Esophagus (tissue), 2 donors: ENCODE data around the gene PSG7. TPM values are rescaled to one million over a fixed set of nuclear protein-coding genes. Genes with fewer than 3 reads are reported as not detected.
"Not testable (repeated sequence)": the region's sequence is repeated elsewhere in the genome, so short reads cannot be mapped to it uniquely, and the experiment has no call there.

Experiments used
- H3K27ac ChIP-seq, 2 donors: one replicate each; pipeline ENCODE4 v1.5.1; 2013; ENCODE audit warnings: low read depth in 2 of 2, mild to moderate bottlenecking in 2 of 2, inconsistent platforms in 1 of 2, low read length in 1 of 2, moderate library complexity in 1 of 2
- H3K27me3 ChIP-seq, 2 donors: one replicate each; pipeline ENCODE4 v1.6.1; 2013; ENCODE audit warnings: low read length in 2 of 2, control low read depth in 1 of 2, mild to moderate bottlenecking in 1 of 2; ENCODE audit not compliant: insufficient read depth in 2 of 2, control insufficient read depth in 1 of 2
- H3K36me3 ChIP-seq, 2 donors: one replicate each; pipeline ENCODE4 v1.6.1; 2013; ENCODE audit warnings: low read length in 1 of 2; ENCODE audit not compliant: control insufficient read depth in 2 of 2, insufficient read depth in 2 of 2
- H3K4me1 ChIP-seq, 2 donors: one replicate each; pipeline ENCODE4 v1.6.1; 2013; ENCODE audit warnings: low read length in 1 of 2; ENCODE audit not compliant: control insufficient read depth in 2 of 2, insufficient read depth in 2 of 2
- H3K4me3 ChIP-seq, 2 donors: one replicate each; pipeline ENCODE4 v1.5.1; 2013; ENCODE audit warnings: low read length in 2 of 2, mild to moderate bottlenecking in 2 of 2, low read depth in 1 of 2, moderate library complexity in 1 of 2
- H3K9me3 ChIP-seq, 2 donors: one replicate each; pipeline ENCODE4 v1.6.1; 2013; ENCODE audit warnings: mild to moderate bottlenecking in 2 of 2, low read depth in 1 of 2, low read length in 1 of 2, moderate library complexity in 1 of 2; ENCODE audit not compliant: control insufficient read depth in 2 of 2, insufficient read depth in 1 of 2
- WGBS, 2 donors: extraction: QIAGEN DNeasy Blood & Tissue Kit; methylation state at CpG; one replicate each; pipeline ENCODE4 v1.1.7; 2013; 5-methylcytosine and 5-hydroxymethylcytosine counted together
- polyA plus RNA-seq, 2 donors: library from polyadenylated mRNA; stranded (reverse); fragments of 200-250 nt; gene quantifications; one replicate each; pipeline ENCODE4 v1.2.3, GENCODE V29; 2013
- donor health status: healthy with polysubstance abuse.
- donor health status: Bipolar disorder and iron deficiency.

Gene PSG7
- polyA plus RNA-seq, 2 donors, result not detected

GRCh38 chr19:42898656-42899055, 38.4 kb downstream of the PSG7 start:
- not testable (repeated sequence) for H3K4me1 ChIP-seq, H3K27ac ChIP-seq, H3K9me3 ChIP-seq, H3K4me3 ChIP-seq, H3K36me3 ChIP-seq, H3K27me3 ChIP-seq
- 52 to 70% methylated on average over 1 of the region's 1 CpG for WGBS, 2 donors

DNA sequence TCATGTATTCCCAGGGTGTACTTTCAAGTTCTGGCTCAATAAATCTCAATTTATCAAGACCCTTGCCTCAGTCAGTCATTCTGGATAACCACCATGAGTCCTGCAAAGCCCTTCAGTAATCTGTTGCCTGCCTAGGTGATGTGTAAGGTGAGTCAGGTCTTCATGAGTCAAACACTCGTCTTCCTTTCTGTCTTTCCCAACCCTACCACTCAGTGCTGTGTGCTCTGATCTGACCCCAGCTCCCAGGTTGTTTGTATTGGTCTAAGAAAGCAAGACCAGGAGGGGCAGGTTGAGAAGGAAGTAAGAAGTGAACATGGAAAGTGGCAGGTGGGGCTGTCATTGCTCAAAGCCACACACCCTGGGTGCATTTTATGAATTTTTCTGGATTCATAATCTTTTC, 39.3 kb downstream of the PSG7 start:
- not testable (repeated sequence) for H3K9me3 ChIP-seq, H3K4me3 ChIP-seq, H3K36me3 ChIP-seq, H3K4me1 ChIP-seq, H3K27ac ChIP-seq, H3K27me3 ChIP-seq
- WGBS, 2 donors, result 20 to 23% methylated on average over 1 of the region's 1 CpG

- not testable (repeated sequence) for H3K27ac ChIP-seq, H3K4me1 ChIP-seq, H3K4me3 ChIP-seq, H3K36me3 ChIP-seq, H3K27me3 ChIP-seq, H3K9me3 ChIP-seq
- 76 to 82% methylated on average over 7 of the region's 7 CpGs for WGBS, 2 donors
Observed at GRCh38 chr19:42890446-42890845, 46.6 kb downstream of the PSG7 start.

- not testable (repeated sequence) for H3K27ac ChIP-seq, H3K4me3 ChIP-seq, H3K27me3 ChIP-seq, H3K36me3 ChIP-seq, H3K9me3 ChIP-seq, H3K4me1 ChIP-seq
Observed at GRCh38 chr19:42887876-42888445, 49.0 kb downstream of the PSG7 start.

DNA sequence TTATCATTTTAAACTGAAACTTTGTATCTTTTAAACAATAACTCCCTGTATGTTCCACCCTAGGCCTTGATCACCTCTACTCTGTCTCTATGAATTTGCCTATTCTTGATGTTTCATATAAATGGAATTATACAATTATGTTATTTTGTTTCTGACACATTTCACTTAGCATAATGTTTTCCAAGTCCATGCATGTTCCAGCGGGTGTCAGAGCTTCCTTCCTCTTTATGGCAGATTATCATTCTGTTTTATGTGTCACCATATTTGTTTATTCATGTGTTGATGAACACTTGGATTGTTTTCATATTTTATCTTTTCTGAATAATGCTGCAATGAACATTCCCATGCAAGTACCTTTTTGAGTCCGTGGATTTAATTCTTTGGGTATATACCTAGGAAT, 54.3 kb downstream of the PSG7 start:
- not testable (repeated sequence) for H3K36me3 ChIP-seq, H3K4me3 ChIP-seq, H3K27ac ChIP-seq, H3K27me3 ChIP-seq, H3K4me1 ChIP-seq, H3K9me3 ChIP-seq
- WGBS, 2 donors, result 75 to 76% methylated on average over 2 of the region's 2 CpGs

DNA sequence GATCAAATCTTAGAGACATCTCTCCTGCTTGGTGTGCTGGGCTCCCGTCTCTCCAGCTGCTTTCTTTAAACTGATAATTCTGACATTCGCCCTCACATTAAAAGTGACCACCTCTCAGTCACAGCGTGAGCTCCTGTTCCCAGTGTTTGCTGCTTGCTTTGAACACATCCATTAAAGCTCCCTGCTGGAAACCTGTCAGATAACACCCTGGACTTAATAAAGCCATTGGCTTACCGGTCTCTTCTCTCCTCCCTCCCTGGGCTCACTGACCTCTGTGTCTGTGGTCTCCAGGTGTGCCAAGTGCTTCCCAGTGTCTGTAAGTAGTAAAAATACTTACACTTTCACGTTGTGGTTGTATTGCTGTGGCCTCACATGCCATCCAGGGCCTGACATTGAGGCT, 55.0 kb downstream of the PSG7 start:
- not testable (repeated sequence) for H3K9me3 ChIP-seq, H3K36me3 ChIP-seq, H3K4me3 ChIP-seq, H3K4me1 ChIP-seq, H3K27me3 ChIP-seq, H3K27ac ChIP-seq
- WGBS, 2 donors, result 45 to 62% methylated on average over 5 of the region's 5 CpGs

- not testable (repeated sequence) for H3K27me3 ChIP-seq, H3K36me3 ChIP-seq, H3K4me3 ChIP-seq, H3K27ac ChIP-seq, H3K4me1 ChIP-seq, H3K9me3 ChIP-seq
- 55 to 62% methylated on average over 8 of the region's 8 CpGs for WGBS, 2 donors
Observed at GRCh38 chr19:42881279-42881678, 55.7 kb downstream of the PSG7 start.

DNA sequence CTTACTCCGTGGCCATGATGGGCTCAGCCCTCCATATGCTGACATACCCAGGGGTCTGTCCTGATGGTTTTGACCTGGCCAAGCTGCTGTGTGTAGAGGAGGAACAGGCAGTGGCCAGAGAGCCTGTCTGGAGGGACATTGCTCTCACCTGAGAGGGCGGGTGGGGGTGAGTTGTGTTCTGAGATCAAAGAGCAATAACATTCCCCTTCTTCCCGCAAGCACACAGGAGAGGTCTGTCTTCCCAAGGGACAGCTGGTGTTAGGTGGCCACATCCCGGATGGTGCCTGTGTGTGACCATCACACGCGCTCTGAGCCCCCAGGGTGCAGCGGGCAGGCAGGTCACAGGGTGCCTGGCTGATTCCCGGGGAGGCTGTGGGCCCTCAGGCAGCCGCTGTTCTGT, 56.4 kb downstream of the PSG7 start:
- not testable (repeated sequence) for H3K4me3 ChIP-seq

GRCh38 chr19:42879613-42880012, 57.4 kb downstream of the PSG7 start, which contains the start of gene PSG1:
Gene PSG1, minus strand, starts transcription at chr19:42879713. Its CDS starts 132 bp downstream, at chr19:42879581.
- H3K9me3 ChIP-seq, result no peaks in the 10 kb centered on the region
- no peaks in the 10 kb centered on the region for H3K36me3 ChIP-seq
- no peaks in the 10 kb centered on the region for H3K27me3 ChIP-seq
- no peak within 1 kb of the TSS for H3K4me3 ChIP-seq
- no peak within 1 kb of the TSS for H3K27ac ChIP-seq
- H3K4me1 ChIP-seq, result no peaks in the 10 kb centered on the region
- 26 to 75% methylated on average over 2 of the region's 2 CpGs for WGBS, 2 donors

More for the DNA sequence above, 56.4 kb downstream of the PSG7 start:
- not testable (repeated sequence) for H3K27ac ChIP-seq, H3K9me3 ChIP-seq, H3K36me3 ChIP-seq, H3K27me3 ChIP-seq, H3K4me1 ChIP-seq
- 80 to 91% methylated on average over 7 to 9 of the region's 9 CpGs for WGBS, 2 donors

- H3K36me3 ChIP-seq, H3K27me3 ChIP-seq, H3K9me3 ChIP-seq, H3K4me3 ChIP-seq, H3K27ac ChIP-seq, H3K4me1 ChIP-seq: not testable (repeated sequence)
Observed at GRCh38 chr19:42876596-42876995, 60.4 kb downstream of the PSG7 start.
